Glutamatergic neuron (in vitro differentiated cells): ENCODE measurements around the gene CTNNA2. TPM values are rescaled to one million over a fixed set of nuclear protein-coding genes. Genes with fewer than 3 reads are reported as not detected.

Experiments
- DNase-seq: peaks from one replicate; pipeline ENCODE4 v3.0.0; 2022
- H3K27ac Mint-ChIP-seq: one replicate; pipeline ENCODE4 v1.8.0; 2020; ENCODE audit warnings: mild to moderate bottlenecking, mixed read lengths, inconsistent platforms; ENCODE audit not compliant: unreplicated experiment
- H3K27me3 Mint-ChIP-seq: one replicate; pipeline ENCODE4 v1.8.0; 2020; ENCODE audit warnings: mild to moderate bottlenecking, moderate library complexity, mixed read lengths, inconsistent platforms; ENCODE audit not compliant: unreplicated experiment
- H3K36me3 Mint-ChIP-seq: one replicate; pipeline ENCODE4 v1.8.0; 2020; ENCODE audit warnings: mild to moderate bottlenecking, mixed read lengths, inconsistent platforms; ENCODE audit not compliant: unreplicated experiment
- H3K4me1 Mint-ChIP-seq: one replicate; pipeline ENCODE4 v1.8.0; 2020; ENCODE audit warnings: mild to moderate bottlenecking, low read depth, mixed read lengths, inconsistent platforms; ENCODE audit not compliant: unreplicated experiment
- H3K4me3 Mint-ChIP-seq: one replicate; pipeline ENCODE4 v1.8.0; 2020; ENCODE audit warnings: mild to moderate bottlenecking, mixed read lengths, inconsistent platforms; ENCODE audit not compliant: unreplicated experiment
- H3K9me3 Mint-ChIP-seq: one replicate; pipeline ENCODE4 v1.8.0; 2020; ENCODE audit warnings: mild to moderate bottlenecking, moderate library complexity, mixed read lengths, inconsistent platforms; ENCODE audit not compliant: unreplicated experiment
- total RNA-seq: library from RNA; stranded (reverse); fragmentation: NEBNext Ultra II Directional; extraction: Animal tissue kit (Norgen Biotek cat#: 25700); gene quantifications from one replicate; pipeline ENCODE4 v1.2.1, GENCODE V29; 2021; ENCODE audit not compliant: unreplicated experiment
- TF ChIP-seq, protein P1 (sequence below): fragments of 200-600 bp; sonication (generic); IDR thresholded peaks from one replicate; pipeline ENCODE4 v1.5.0; 2021; ENCODE audit not compliant: partially characterized antibody, unreplicated experiment

CTNNA2 gene
- total RNA-seq, 1 donor from 2014 or later: 76.2 TPM

GRCh38 chr2:80019571-80020460 lies 507.0 kb downstream of the CTNNA2 start:
- Mint-ChIP-seq H3K9me3 (peaks cover 4% of the 10 kb centered on the region), H3K4me3 (no peak overlapping the region), H3K27me3 (peaks cover 2% of the 10 kb centered on the region), H3K36me3 (no peaks in the 10 kb centered on the region), H3K27ac (no peak overlapping the region), H3K4me1 (no peaks in the 10 kb centered on the region)
- TF ChIP-seq, protein P1, sequence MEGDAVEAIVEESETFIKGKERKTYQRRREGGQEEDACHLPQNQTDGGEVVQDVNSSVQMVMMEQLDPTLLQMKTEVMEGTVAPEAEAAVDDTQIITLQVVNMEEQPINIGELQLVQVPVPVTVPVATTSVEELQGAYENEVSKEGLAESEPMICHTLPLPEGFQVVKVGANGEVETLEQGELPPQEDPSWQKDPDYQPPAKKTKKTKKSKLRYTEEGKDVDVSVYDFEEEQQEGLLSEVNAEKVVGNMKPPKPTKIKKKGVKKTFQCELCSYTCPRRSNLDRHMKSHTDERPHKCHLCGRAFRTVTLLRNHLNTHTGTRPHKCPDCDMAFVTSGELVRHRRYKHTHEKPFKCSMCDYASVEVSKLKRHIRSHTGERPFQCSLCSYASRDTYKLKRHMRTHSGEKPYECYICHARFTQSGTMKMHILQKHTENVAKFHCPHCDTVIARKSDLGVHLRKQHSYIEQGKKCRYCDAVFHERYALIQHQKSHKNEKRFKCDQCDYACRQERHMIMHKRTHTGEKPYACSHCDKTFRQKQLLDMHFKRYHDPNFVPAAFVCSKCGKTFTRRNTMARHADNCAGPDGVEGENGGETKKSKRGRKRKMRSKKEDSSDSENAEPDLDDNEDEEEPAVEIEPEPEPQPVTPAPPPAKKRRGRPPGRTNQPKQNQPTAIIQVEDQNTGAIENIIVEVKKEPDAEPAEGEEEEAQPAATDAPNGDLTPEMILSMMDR: no peak
- no peak for DNase-seq

DNA sequence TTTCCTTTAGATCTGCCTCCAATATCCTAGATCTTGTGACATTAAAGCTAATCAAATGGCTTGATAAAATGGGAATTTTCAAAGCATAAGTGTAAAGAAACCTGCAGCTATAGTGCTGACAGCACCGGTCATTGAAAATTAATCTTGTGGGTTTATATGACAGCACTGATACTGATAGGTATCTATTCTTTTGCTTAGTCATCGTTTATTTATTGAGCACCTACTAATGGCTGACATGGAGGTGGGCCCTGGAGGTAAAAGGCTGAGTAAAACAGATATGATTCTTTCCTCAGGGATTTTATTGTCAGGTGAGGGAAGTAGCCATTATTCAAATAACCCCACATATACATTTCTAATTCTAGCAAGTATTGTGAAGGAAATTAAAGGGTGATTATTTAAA lies 509.2 kb downstream of the CTNNA2 start:
- H3K4me1 Mint-ChIP-seq: no peaks in the 10 kb centered on the region
- H3K27ac Mint-ChIP-seq: no peak overlapping the region
- H3K27me3 Mint-ChIP-seq: no peaks in the 10 kb centered on the region
- TF ChIP-seq, protein P1: no peak
- DNase-seq: no peak
- peaks cover 4% of the 10 kb centered on the region for H3K9me3 Mint-ChIP-seq
- no peak overlapping the region for H3K4me3 Mint-ChIP-seq
- H3K36me3 Mint-ChIP-seq: no peaks in the 10 kb centered on the region

- Mint-ChIP-seq H3K4me1 (no peaks in the 10 kb centered on the region), H3K9me3 (peaks cover 4% of the 10 kb centered on the region), H3K36me3 (no peaks in the 10 kb centered on the region), H3K27ac (no peak overlapping the region), H3K27me3 (no peaks in the 10 kb centered on the region), H3K4me3 (no peak overlapping the region)
- no peak for DNase-seq
- TF ChIP-seq, protein P1: no peak
Measured at GRCh38 chr2:80026040-80026729, 513.3 kb downstream of the CTNNA2 start.

GRCh38 chr2:80028051-80028450 lies 515.2 kb downstream of the CTNNA2 start:
- TF ChIP-seq, protein P1: no peak
- H3K9me3 Mint-ChIP-seq: peaks cover 2% of the 10 kb centered on the region
- DNase-seq: no peak
- no peaks in the 10 kb centered on the region for H3K27me3 Mint-ChIP-seq
- H3K27ac Mint-ChIP-seq: no peak overlapping the region
- H3K36me3 Mint-ChIP-seq: no peaks in the 10 kb centered on the region
- H3K4me3 Mint-ChIP-seq: no peak overlapping the region
- H3K4me1 Mint-ChIP-seq: no peaks in the 10 kb centered on the region

DNA sequence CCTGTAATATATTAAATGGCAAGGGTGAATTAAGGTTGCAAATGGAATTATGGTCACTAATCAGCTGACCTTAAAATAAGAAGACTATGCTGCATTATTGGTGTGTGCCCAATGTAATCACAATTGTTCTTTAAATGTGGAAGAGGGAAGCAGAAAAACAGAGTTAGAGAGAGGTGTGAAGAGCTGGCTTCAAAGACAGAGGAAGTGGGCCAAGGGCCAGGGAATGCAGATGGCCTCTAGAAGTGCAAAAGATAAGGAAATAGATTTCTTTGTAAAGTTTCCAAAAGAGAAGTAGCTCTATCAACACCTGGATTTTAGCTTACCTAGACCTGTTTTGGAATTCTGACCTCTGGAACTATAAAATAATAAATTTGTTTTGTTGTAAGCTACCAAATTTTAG lies 515.7 kb downstream of the CTNNA2 start:
- DNase-seq: no peak
- TF ChIP-seq, protein P1: no peak
- H3K27me3 Mint-ChIP-seq: no peaks in the 10 kb centered on the region

More for the DNA sequence above, 515.7 kb downstream of the CTNNA2 start:
- Mint-ChIP-seq H3K9me3 (peaks cover 2% of the 10 kb centered on the region), H3K4me3 (no peak overlapping the region), H3K27ac (no peak overlapping the region), H3K36me3 (no peaks in the 10 kb centered on the region), H3K4me1 (no peaks in the 10 kb centered on the region)
